Lower leg skin (tissue), 3 donors: ENCODE measurements around the gene RUNX2.

ENCODE experiments used
- POLR2A ChIP-seq, 2 donors: fragments of 450-650 bp; IDR thresholded peaks; one replicate each; pipeline ENCODE4 v1.6.1; 2016 to 2017; ENCODE audit warnings: antibody characterized with exemption in 2 of 2, mild to moderate bottlenecking in 1 of 2, moderate library complexity in 1 of 2
- TF ChIP-seq, protein P1 (sequence below), 3 donors: fragments of 450-650 bp; IDR thresholded peaks; one replicate each; pipeline ENCODE4 v1.5.1; 2016; ENCODE audit warnings: antibody characterized with exemption in 3 of 3, mild to moderate bottlenecking in 3 of 3, moderate library complexity in 2 of 3

DNA sequence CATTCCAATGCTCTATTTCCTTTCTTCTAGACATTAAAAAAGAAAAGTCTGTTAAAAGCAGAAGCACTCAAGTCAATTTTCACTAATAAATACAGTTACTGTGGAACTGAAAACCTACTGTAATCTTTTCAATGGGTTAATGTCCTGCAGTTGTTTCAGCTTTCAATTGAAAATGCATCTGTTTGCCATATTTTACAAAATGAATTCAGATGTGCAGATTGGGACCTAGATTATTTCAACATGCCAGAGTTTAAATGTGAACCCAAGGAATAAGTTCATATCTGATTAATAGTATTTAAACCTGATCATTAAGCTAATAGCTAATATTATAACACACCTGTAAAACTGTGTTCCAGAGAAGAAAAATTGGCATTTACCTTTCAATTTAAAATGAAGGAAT is 39.9 kb downstream of the RUNX2 start:
- TF ChIP-seq, protein P1, sequence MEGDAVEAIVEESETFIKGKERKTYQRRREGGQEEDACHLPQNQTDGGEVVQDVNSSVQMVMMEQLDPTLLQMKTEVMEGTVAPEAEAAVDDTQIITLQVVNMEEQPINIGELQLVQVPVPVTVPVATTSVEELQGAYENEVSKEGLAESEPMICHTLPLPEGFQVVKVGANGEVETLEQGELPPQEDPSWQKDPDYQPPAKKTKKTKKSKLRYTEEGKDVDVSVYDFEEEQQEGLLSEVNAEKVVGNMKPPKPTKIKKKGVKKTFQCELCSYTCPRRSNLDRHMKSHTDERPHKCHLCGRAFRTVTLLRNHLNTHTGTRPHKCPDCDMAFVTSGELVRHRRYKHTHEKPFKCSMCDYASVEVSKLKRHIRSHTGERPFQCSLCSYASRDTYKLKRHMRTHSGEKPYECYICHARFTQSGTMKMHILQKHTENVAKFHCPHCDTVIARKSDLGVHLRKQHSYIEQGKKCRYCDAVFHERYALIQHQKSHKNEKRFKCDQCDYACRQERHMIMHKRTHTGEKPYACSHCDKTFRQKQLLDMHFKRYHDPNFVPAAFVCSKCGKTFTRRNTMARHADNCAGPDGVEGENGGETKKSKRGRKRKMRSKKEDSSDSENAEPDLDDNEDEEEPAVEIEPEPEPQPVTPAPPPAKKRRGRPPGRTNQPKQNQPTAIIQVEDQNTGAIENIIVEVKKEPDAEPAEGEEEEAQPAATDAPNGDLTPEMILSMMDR (IDR thresholded peaks at IDR 0.05) = no peak
- no peak for TF ChIP-seq POLR2A (IDR thresholded peaks at IDR 0.05)
